ENCODE data around the gene IFT81.

IFT81 gene

GRCh38 chr12:110234331-110234751, 110.2 kb downstream of the IFT81 start:
- no peaks in the 10 kb centered on the region for H4K20me1 ChIP-seq (ENCODE audit: low read depth, low read length)
- no peak overlapping the region for H3K27ac ChIP-seq (ENCODE audit: low read depth, low read length)
- H3K27me3 ChIP-seq (ENCODE audit: low read length) = no peaks in the 10 kb centered on the region
- no peak overlapping the region for H3K4me2 ChIP-seq (ENCODE audit: low read depth, low read length, poor library complexity, severe bottlenecking)
- no peaks in the 10 kb centered on the region for H3K9me2 ChIP-seq (replicated peaks; ENCODE audit: insufficient read depth, low read length)
- no peaks in the 10 kb centered on the region for H3K36me3 ChIP-seq (ENCODE audit: low read length)
- no peak for TF ChIP-seq EZH2phosphoT487 (conservative IDR thresholded peaks at IDR 0.05; ENCODE audit: low read length)
- TF ChIP-seq CTCF (IDR thresholded peaks at IDR 0.05; ENCODE audit: insufficient read depth, low read length, poor library complexity, severe bottlenecking) = no peak
- no peaks in the 10 kb centered on the region for H3K79me2 ChIP-seq (ENCODE audit: insufficient read depth, low read length)
- no peak overlapping the region for H3K4me3 ChIP-seq (ENCODE audit: insufficient read depth, low read length, poor library complexity, severe bottlenecking)
- no peaks in the 10 kb centered on the region for H3K9me3 ChIP-seq (ENCODE audit: insufficient read depth, low read length)
- no peaks in the 10 kb centered on the region for H3F3A ChIP-seq (ENCODE audit: insufficient read depth)
- H3K9ac ChIP-seq (ENCODE audit: low read length) = no peak overlapping the region
- H2AFZ ChIP-seq (ENCODE audit: low read depth, low read length, severe bottlenecking) = no peak overlapping the region

- Histone ChIP-seq H4K20me1 (ENCODE audit: low read depth, low read length) (no peaks in the 10 kb centered on the region), H3K9me2 (replicated peaks; ENCODE audit: insufficient read depth, low read length) (no peaks in the 10 kb centered on the region), H3K27me3 (ENCODE audit: low read length) (no peaks in the 10 kb centered on the region), H3K4me2 (ENCODE audit: low read depth, low read length, poor library complexity, severe bottlenecking) (no peak overlapping the region), H3K4me3 (ENCODE audit: insufficient read depth, low read length, poor library complexity, severe bottlenecking) (no peak overlapping the region), H3K9ac (ENCODE audit: low read length) (no peak overlapping the region), H2AFZ (ENCODE audit: low read depth, low read length, severe bottlenecking) (no peak overlapping the region), H3K9me3 (ENCODE audit: insufficient read depth, low read length) (no peaks in the 10 kb centered on the region), H3F3A (ENCODE audit: insufficient read depth) (no peaks in the 10 kb centered on the region), H3K36me3 (ENCODE audit: low read length) (no peaks in the 10 kb centered on the region), H3K27ac (ENCODE audit: low read depth, low read length) (no peak overlapping the region), H3K79me2 (ENCODE audit: insufficient read depth, low read length) (no peaks in the 10 kb centered on the region)
- no peak for TF ChIP-seq CTCF (IDR thresholded peaks at IDR 0.05; ENCODE audit: insufficient read depth, low read length, poor library complexity, severe bottlenecking)
- no peak for TF ChIP-seq EZH2phosphoT487 (conservative IDR thresholded peaks at IDR 0.05; ENCODE audit: low read length)
Observed at GRCh38 chr12:110234755-110235154, 110.6 kb downstream of the IFT81 start.

DNA sequence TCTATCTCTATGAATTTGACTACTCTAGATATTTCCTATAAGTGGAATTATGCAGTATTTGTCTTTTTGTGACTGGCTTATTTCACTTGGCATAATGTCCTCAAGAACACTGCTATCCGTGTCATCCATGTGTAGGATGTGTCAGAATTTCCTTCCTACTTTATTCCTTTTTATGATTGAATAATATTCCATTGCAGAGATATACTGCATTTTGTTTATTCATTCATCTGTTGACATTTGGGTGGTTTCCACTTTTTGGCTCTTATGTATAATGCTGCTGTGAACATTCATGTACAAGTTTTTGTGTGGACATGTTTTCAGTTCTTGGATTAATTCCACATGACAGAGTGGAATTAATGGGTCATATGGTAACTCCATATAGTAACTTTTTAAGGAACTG, 111.2 kb downstream of the IFT81 start:
- H3K9ac ChIP-seq (ENCODE audit: low read length) = no peak overlapping the region
- H3K27ac ChIP-seq (ENCODE audit: low read depth, low read length) = no peak overlapping the region
- H3K27me3 ChIP-seq (ENCODE audit: low read length) = no peaks in the 10 kb centered on the region

More for the DNA sequence above, 111.2 kb downstream of the IFT81 start:
- Histone ChIP-seq H3K9me2 (replicated peaks; ENCODE audit: insufficient read depth, low read length) (no peaks in the 10 kb centered on the region), H4K20me1 (ENCODE audit: low read depth, low read length) (no peaks in the 10 kb centered on the region), H3K36me3 (ENCODE audit: low read length) (no peaks in the 10 kb centered on the region), H3K4me2 (ENCODE audit: low read depth, low read length, poor library complexity, severe bottlenecking) (no peak overlapping the region), H3K9me3 (ENCODE audit: insufficient read depth, low read length) (no peaks in the 10 kb centered on the region), H3F3A (ENCODE audit: insufficient read depth) (no peaks in the 10 kb centered on the region), H3K79me2 (ENCODE audit: insufficient read depth, low read length) (no peaks in the 10 kb centered on the region), H3K4me3 (ENCODE audit: insufficient read depth, low read length, poor library complexity, severe bottlenecking) (no peak overlapping the region), H2AFZ (ENCODE audit: low read depth, low read length, severe bottlenecking) (no peak overlapping the region)
- TF ChIP-seq EZH2phosphoT487 (conservative IDR thresholded peaks at IDR 0.05; ENCODE audit: low read length) = no peak
- no peak for TF ChIP-seq CTCF (IDR thresholded peaks at IDR 0.05; ENCODE audit: insufficient read depth, low read length, poor library complexity, severe bottlenecking)
